Measurements from ENCODE around the gene ARMC9.

The ARMC9 gene

DNA sequence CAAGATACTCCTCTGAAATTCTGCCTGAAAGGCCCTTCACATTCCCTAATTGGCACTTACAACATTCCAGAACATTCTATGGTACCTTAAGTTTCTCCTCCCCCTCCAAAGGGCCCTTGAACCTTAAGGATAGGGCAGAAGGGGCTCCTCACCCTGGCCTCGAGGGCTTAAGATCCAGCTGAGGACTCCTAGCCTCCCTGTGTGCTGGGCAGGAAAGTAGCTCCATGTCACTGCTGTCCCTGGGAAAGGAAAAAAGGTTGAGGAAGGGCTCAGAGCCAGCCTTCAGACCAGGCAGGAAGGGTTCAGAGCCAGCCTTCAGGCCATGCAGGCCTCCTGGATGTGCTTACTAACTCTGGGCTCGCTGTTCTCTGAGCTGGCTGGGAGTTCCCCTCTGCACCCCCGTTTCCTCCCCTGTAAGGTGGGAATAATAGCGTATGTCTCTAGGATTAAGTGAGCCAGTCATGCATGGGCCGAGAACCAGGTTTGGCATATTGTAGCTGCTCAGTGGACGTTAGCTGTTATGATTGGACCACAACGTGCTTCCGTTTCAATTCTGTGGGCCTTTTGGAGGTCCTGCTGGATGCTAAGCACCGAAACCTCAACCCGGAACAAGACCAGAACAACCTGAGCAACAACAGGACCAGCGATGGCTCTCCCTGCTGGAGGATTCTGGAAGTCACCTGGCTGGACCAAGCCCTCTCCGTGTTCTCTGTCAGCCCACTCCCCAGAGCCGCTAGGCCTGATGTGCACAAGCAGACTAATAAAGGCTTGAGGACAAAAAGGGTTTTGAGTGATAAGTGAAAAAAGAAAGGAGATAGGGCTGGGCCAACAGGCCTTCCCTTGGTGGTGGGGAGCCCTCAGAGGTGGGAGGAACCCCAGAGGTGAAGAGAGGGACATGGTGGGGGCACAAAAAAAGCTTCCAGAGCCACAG is 196.0 kb downstream of the ARMC9 start:
- TF ChIP-seq, protein P1, sequence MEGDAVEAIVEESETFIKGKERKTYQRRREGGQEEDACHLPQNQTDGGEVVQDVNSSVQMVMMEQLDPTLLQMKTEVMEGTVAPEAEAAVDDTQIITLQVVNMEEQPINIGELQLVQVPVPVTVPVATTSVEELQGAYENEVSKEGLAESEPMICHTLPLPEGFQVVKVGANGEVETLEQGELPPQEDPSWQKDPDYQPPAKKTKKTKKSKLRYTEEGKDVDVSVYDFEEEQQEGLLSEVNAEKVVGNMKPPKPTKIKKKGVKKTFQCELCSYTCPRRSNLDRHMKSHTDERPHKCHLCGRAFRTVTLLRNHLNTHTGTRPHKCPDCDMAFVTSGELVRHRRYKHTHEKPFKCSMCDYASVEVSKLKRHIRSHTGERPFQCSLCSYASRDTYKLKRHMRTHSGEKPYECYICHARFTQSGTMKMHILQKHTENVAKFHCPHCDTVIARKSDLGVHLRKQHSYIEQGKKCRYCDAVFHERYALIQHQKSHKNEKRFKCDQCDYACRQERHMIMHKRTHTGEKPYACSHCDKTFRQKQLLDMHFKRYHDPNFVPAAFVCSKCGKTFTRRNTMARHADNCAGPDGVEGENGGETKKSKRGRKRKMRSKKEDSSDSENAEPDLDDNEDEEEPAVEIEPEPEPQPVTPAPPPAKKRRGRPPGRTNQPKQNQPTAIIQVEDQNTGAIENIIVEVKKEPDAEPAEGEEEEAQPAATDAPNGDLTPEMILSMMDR (IDR thresholded peaks at IDR 0.05; ENCODE audit: insufficient read depth, missing control alignments) = no peak
- no peak for FAIRE-seq
- DNase-seq (ENCODE audit: insufficient read length, low spot score) = no peak

DNA sequence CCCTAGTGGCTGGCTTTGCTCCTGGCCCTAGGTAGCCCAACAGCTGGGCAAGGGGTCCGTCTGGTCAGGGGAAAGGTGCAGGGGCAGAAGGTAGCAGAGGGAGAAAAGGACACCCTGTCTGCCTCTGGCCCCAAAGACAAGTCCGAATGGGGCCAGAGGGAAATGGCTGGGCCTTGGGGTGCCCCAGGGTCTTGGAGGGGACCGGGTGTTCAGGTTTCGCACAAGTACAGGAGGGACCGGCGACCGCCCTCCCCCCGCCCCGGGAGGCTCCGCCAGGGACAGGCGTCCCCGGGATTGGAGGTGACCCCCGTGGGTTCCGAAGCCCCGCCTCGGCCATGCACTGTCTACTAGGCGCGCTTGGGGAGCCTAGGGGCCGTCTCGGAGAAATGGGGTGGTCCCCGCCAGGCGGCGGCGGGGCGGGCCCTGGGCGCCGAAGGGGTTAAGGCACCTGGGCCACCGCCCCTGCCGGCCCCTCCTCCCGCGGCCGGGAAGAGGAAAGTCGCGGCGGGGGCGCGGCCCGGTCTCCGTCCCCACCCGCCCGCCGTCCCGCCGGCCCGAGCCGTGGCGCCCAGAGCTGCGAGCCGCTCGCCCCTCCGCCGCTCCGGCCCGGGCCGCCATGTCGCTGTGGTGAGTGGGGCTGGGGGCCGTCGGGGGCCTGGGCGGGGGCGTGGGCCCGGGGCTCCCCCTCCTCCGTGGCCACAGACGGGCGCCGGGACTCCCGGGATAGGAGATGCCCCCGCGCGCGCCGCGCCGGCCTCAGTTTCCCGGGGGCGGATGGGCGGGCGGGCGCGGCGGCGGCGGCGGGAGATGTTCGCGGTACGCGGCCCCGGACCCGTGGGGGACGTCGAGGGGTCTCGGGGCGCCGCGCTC is 197.0 kb downstream of the ARMC9 start, which contains the start of gene B3GNT7:
B3GNT7 (plus strand) TSS at position 523 of the 870 bp plus-strand sequence; CDS start at position 617, 94 bp downstream.
- TF ChIP-seq, protein P1 (IDR thresholded peaks at IDR 0.05; ENCODE audit: insufficient read depth, missing control alignments) = no peak
- DNase-seq (ENCODE audit: insufficient read length, low spot score) (no peak), FAIRE-seq (no peak)

DNA sequence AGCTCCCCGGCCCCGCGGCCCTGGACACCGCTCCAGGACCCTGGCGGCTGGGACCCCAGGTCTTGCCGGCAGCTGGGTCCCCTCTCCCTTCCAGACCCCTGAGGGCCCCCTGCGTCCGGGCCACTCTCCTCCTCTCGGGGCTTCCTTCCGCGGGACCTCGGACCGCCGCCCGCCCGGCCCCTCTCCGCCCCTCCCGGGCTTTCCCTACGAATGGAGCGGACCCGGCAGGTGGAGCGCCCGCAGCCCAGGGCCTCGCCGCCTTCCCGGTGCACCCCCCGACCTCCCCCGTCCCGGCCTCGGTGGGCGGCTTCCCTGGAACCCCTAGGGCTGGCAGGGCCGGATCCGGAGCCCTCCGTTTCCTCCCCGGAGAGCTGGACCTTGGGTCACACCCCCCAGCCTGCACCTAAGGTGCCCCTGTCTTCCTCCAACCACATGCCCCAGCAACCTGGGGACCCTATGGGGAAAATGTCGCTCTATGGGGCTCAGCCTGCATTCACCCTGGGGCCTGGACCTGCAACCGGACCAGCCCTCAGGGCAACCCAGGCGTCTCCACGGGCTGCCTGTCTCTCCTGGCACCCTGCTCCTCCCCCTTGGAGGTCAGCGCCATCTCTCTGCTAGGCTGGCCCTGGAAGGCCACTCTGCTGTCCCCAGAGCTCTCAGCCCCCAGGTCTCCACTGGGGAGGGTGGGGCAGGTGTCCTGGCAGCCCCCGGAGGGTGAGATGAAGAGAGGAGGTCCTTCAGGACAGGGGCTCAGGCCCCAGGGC is 197.8 kb downstream of the ARMC9 start:
- DNase-seq (ENCODE audit: insufficient read length, low spot score) (no peak), FAIRE-seq (no peak)
- TF ChIP-seq, protein P1 (IDR thresholded peaks at IDR 0.05; ENCODE audit: insufficient read depth, missing control alignments) = no peak

DNA sequence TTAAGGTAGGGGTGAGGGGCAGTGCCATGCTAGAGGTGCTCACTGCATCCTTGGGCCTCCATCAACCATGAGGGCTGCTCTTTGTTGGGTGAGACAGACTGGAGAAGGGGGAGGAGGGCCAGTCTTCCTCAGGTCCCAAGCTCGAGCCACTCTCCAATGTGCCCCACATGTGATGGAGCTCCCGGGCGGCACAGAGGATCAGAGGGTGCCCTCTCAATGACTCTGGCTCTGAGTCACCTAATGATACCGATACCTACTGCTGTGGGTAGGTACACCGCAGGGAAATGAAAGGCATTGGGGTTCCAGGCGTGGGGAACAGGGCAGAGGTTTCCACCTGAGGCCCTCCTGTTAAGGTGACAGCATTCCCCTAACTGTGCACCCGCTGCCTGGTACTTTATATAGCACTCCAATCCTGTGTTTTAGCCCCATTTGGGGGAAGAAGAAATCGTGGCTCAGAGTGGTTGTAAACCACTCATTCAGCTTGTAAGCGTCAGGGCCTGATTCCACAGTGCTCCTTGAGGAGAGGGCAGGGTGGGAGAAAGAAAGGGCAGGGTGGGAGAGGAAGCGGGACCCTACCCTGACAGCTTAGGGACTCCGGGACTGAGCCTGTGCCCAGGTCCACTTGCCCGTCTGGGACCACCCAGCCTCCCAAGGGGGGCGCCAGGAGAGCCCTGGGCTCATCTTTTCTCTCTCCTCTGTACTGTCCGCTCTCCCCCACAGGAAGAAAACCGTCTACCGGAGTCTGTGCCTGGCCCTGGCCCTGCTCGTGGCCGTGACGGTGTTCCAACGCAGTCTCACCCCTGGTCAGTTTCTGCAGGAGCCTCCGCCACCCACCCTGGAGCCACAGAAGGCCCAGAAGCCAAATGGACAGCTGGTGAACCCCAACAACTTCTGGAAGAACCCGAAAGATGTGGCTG is 198.8 kb downstream of the ARMC9 start:
- FAIRE-seq (no peak), DNase-seq (ENCODE audit: insufficient read length, low spot score) (no peak)
- TF ChIP-seq, protein P1 (IDR thresholded peaks at IDR 0.05; ENCODE audit: insufficient read depth, missing control alignments) = no peak

DNA sequence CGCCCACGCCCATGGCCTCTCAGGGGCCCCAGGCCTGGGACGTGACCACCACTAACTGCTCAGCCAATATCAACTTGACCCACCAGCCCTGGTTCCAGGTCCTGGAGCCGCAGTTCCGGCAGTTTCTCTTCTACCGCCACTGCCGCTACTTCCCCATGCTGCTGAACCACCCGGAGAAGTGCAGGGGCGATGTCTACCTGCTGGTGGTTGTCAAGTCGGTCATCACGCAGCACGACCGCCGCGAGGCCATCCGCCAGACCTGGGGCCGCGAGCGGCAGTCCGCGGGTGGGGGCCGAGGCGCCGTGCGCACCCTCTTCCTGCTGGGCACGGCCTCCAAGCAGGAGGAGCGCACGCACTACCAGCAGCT is 199.5 kb downstream of the ARMC9 start:
- no peak for DNase-seq (ENCODE audit: insufficient read length, low spot score)
- FAIRE-seq = no peak
- TF ChIP-seq, protein P1 (IDR thresholded peaks at IDR 0.05; ENCODE audit: insufficient read depth, missing control alignments) = no peak

DNA sequence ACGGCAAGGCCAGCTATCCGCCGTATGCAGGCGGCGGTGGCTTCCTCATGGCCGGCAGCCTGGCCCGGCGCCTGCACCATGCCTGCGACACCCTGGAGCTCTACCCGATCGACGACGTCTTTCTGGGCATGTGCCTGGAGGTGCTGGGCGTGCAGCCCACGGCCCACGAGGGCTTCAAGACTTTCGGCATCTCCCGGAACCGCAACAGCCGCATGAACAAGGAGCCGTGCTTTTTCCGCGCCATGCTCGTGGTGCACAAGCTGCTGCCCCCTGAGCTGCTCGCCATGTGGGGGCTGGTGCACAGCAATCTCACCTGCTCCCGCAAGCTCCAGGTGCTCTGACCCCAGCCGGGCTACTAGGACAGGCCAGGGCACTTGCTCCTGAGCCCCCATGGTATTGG is 200.2 kb downstream of the ARMC9 start:
- FAIRE-seq (no peak), DNase-seq (ENCODE audit: insufficient read length, low spot score) (no peak)
- TF ChIP-seq, protein P1 (IDR thresholded peaks at IDR 0.05; ENCODE audit: insufficient read depth, missing control alignments) = no peak

Data from D721Med (cell line).